SK-N-SH treated with all-trans-retinoic acid at 6 μM for 48 hours (cell line): ENCODE results near the gene SLC12A5.

ENCODE experiments used
- ATAC-seq: fragments of 200-7000 bp; cut with Tn5 transposase; 3 replicates; pipeline ENCODE4 v1.9.1; 2020; ENCODE audit warnings: mild to moderate bottlenecking, moderate library complexity
- ARNTL ChIP-seq: fragments of 450-650 bp; formaldehyde crosslinking; IDR thresholded peaks from 2 replicates; pipeline ENCODE4 v1.5.0; 2020; ENCODE audit warnings: low read depth, mild to moderate bottlenecking, moderate library complexity, borderline replicate concordance
- BACH2 ChIP-seq: fragments of 250-450 bp; sonication (Bioruptor Pico); IDR thresholded peaks from 2 replicates; pipeline ENCODE4 v1.9.0; 2021; ENCODE audit warnings: mild to moderate bottlenecking, borderline replicate concordance
- CSRNP3 ChIP-seq: fragments of 250-450 bp; sonication (Bioruptor Pico); IDR thresholded peaks from 2 replicates; pipeline ENCODE4 v1.5.1; 2021; ENCODE audit warnings: mild to moderate bottlenecking, moderate library complexity
- ESRRG ChIP-seq: fragments of 250-450 bp; sonication (Bioruptor Pico); IDR thresholded peaks from 2 replicates; pipeline ENCODE4 v1.6.1; 2021; ENCODE audit warnings: mild to moderate bottlenecking
- GLIS3 ChIP-seq: fragments of 250-450 bp; sonication (Bioruptor Pico); IDR thresholded peaks from 2 replicates; pipeline ENCODE4 v1.5.0; 2020; ENCODE audit warnings: mild to moderate bottlenecking, moderate library complexity
- ISL1 ChIP-seq: fragments of 250-450 bp; sonication (Bioruptor Pico); IDR thresholded peaks from 2 replicates; pipeline ENCODE4 v2.1.2; 2022; ENCODE audit warnings: mild to moderate bottlenecking, moderate library complexity
- OSR1 ChIP-seq: fragments of 250-450 bp; sonication (Bioruptor Pico); IDR thresholded peaks from 2 replicates; pipeline ENCODE4 v1.8.0; 2022; ENCODE audit warnings: moderate library complexity, mild to moderate bottlenecking, inconsistent platforms
- POU6F1 ChIP-seq: fragments of 250-450 bp; sonication (Bioruptor Pico); IDR thresholded peaks from 2 replicates; pipeline ENCODE4 v1.8.0; 2021; ENCODE audit warnings: low read depth, mild to moderate bottlenecking, moderate library complexity, borderline replicate concordance
- PPARA ChIP-seq: fragments of 250-450 bp; sonication (Bioruptor Pico); IDR thresholded peaks from 2 replicates; pipeline ENCODE4 v1.5.0; 2020; ENCODE audit warnings: mild to moderate bottlenecking, borderline replicate concordance
- RARB ChIP-seq: fragments of 250-450 bp; sonication (Bioruptor Pico); IDR thresholded peaks from 2 replicates; pipeline ENCODE4 v1.8.0; 2021; ENCODE audit warnings: mild to moderate bottlenecking, moderate library complexity
- SNAI2 ChIP-seq: fragments of 250-450 bp; sonication (Bioruptor Pico); IDR thresholded peaks from 2 replicates; pipeline ENCODE4 v1.5.0; 2020; ENCODE audit warnings: mild to moderate bottlenecking, moderate library complexity
- TCF4 ChIP-seq: fragments of 250-450 bp; sonication (Bioruptor Pico); IDR thresholded peaks from 2 replicates; pipeline ENCODE4 v1.8.0; 2021; ENCODE audit warnings: mild to moderate bottlenecking, moderate library complexity, borderline replicate concordance
- TOX ChIP-seq: fragments of 250-450 bp; sonication (Bioruptor Pico); IDR thresholded peaks from 2 replicates; pipeline ENCODE4 v1.8.0; 2021; ENCODE audit warnings: mild to moderate bottlenecking, moderate library complexity, borderline replicate concordance
- TSHZ2 ChIP-seq: fragments of 250-450 bp; sonication (Bioruptor Pico); IDR thresholded peaks from 2 replicates; pipeline ENCODE4 v1.5.0; 2020; ENCODE audit warnings: mild to moderate bottlenecking, moderate library complexity
- ZC3H10 ChIP-seq: fragments of 250-450 bp; sonication (Bioruptor Pico); IDR thresholded peaks from 2 replicates; pipeline ENCODE4 v1.5.1; 2021; ENCODE audit warnings: mild to moderate bottlenecking, moderate library complexity
- ZFP3 ChIP-seq: fragments of 250-450 bp; sonication (Bioruptor Pico); IDR thresholded peaks from 2 replicates; pipeline ENCODE4 v1.5.0; 2020; ENCODE audit warnings: mild to moderate bottlenecking, moderate library complexity
- ZFP30 ChIP-seq: fragments of 450-650 bp; formaldehyde crosslinking; IDR thresholded peaks from 2 replicates; pipeline ENCODE4 v1.5.0; 2022; ENCODE audit warnings: mild to moderate bottlenecking, moderate library complexity
- ZNF565 ChIP-seq: fragments of 450-650 bp; formaldehyde crosslinking; conservative IDR thresholded peaks from 2 replicates; pipeline ENCODE4 v1.5.0; 2020; ENCODE audit warnings: low read depth, mild to moderate bottlenecking, moderate library complexity
- ZNF70 ChIP-seq: fragments of 450-650 bp; formaldehyde crosslinking; IDR thresholded peaks from 2 replicates; pipeline ENCODE4 v1.5.0; 2020; ENCODE audit warnings: mild to moderate bottlenecking, moderate library complexity
- ZNF8 ChIP-seq: fragments of 450-650 bp; formaldehyde crosslinking; IDR thresholded peaks from 2 replicates; pipeline ENCODE4 v1.5.0; 2020; ENCODE audit warnings: mild to moderate bottlenecking, moderate library complexity
- TF ChIP-seq, protein P1 (sequence below): fragments of 250-450 bp; sonication (Bioruptor Pico); IDR thresholded peaks from 2 replicates; pipeline ENCODE4 v1.5.1; 2020; ENCODE audit warnings: low read depth, mild to moderate bottlenecking, moderate library complexity

Gene SLC12A5

DNA sequence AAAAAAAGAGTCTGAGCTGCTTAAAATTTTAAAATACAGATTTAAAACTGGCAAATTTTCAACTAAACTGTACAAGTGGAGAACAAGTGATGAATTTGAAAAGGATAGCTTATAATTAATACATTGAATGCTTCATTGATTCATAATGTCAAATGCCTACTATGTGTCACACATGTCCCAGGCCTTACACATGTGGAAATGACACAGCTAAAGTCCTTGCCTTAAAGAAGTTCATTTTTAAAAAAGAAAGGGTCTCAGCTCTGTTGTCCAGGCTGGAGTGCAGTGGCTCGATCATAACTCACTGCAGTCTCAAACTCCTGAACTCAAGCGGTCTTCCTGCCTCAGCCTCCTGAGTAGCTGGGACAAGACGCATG is 55.8 kb downstream of the SLC12A5 start:
- no peak for ATAC-seq
- TF ChIP-seq, protein P1, sequence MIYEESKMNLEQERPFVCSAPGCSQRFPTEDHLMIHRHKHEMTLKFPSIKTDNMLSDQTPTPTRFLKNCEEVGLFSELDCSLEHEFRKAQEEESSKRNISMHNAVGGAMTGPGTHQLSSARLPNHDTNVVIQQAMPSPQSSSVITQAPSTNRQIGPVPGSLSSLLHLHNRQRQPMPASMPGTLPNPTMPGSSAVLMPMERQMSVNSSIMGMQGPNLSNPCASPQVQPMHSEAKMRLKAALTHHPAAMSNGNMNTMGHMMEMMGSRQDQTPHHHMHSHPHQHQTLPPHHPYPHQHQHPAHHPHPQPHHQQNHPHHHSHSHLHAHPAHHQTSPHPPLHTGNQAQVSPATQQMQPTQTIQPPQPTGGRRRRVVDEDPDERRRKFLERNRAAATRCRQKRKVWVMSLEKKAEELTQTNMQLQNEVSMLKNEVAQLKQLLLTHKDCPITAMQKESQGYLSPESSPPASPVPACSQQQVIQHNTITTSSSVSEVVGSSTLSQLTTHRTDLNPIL = no peak
- TF ChIP-seq CSRNP3 (CRISPR knock-in tag) (no peak), GLIS3 (no peak), BACH2 (CRISPR knock-in tag) (no peak)

- ATAC-seq = no peak
Observed at GRCh38 chr20:46085179-46085851, 56.3 kb downstream of the SLC12A5 start.

DNA sequence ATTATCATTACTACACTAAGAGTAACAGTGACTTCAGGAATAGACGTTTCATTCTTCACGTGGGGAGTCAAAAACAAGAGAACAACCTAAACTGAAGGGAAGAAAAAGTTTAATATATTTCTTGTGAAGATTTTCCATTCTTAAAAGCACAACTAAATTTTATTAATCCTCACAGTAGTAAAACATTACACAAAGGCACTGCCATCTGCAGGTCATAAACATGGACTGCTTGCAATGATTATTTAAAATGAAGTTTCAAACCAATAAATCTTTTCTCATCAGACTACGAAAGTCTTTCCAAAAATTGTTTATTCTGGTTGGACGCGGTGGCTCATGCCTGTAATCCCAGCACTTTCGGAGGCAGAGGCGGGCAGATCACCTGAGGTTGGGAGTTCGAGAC is 58.1 kb downstream of the SLC12A5 start:
- ATAC-seq = no peak
- TF ChIP-seq PPARA (CRISPR knock-in tag) (no peak), TSHZ2 (no peak), TOX (CRISPR knock-in tag) (no peak), ZNF70 (CRISPR knock-in tag) (no peak), CSRNP3 (CRISPR knock-in tag) (no peak), GLIS3 (no peak), ZC3H10 (no peak), ISL1 (no peak), ZNF8 (CRISPR knock-in tag) (no peak), ARNTL (no peak), ZFP3 (CRISPR knock-in tag) (no peak), TCF4 (CRISPR knock-in tag) (no peak), ZFP30 (no peak), ZNF565 (CRISPR knock-in tag) (no peak), POU6F1 (CRISPR knock-in tag) (no peak), RARB (CRISPR knock-in tag) (no peak), SNAI2 (CRISPR knock-in tag) (no peak), ESRRG (no peak), OSR1 (no peak)
- TF ChIP-seq, protein P1 = no peak

More at GRCh38 chr20:46085179-46085851, 56.3 kb downstream of the SLC12A5 start:
- TF ChIP-seq OSR1 = no peak
- TF ChIP-seq, all 23 proteins: peak for 0
